Ammon's horn (tissue), 1 donor: ENCODE results near the gene NOD1.
"Not testable (repeated sequence)": the region's sequence is repeated elsewhere in the genome, so short reads cannot be mapped to it uniquely, and the experiment has no call there.

ENCODE experiments used
- DNase-seq: peaks from one replicate; pipeline ENCODE4 v3.0.0-alpha.2; 2016; ENCODE audit warnings: low spot score

Gene NOD1

GRCh38 chr7:30447466-30447865 lies 31.1 kb downstream of the NOD1 start:
- no peak for DNase-seq

- no peak for DNase-seq
Measured at GRCh38 chr7:30446266-30446665, 32.3 kb downstream of the NOD1 start.

- DNase-seq: peak; percentile 83
Measured at GRCh38 chr7:30445770-30446169, 32.8 kb downstream of the NOD1 start.

- no peak for DNase-seq
Measured at GRCh38 chr7:30437823-30438574, 40.6 kb downstream of the NOD1 start.

- DNase-seq: no peak
Measured at GRCh38 chr7:30436518-30436917, 42.1 kb downstream of the NOD1 start.

- peak; percentile 61 for DNase-seq
Measured at GRCh38 chr7:30436046-30436445, 42.5 kb downstream of the NOD1 start.

- DNase-seq: no peak
Measured at GRCh38 chr7:30434140-30434799, 44.3 kb downstream of the NOD1 start.

GRCh38 chr7:30433506-30433905 lies 45.1 kb downstream of the NOD1 start:
- DNase-seq: no peak

- DNase-seq: peak; percentile 82
Measured at GRCh38 chr7:30433082-30433481, 45.5 kb downstream of the NOD1 start.

- peak; percentile 41 for DNase-seq
Measured at GRCh38 chr7:30430777-30431176, 47.8 kb downstream of the NOD1 start.

GRCh38 chr7:30430276-30430675 lies 48.3 kb downstream of the NOD1 start:
- DNase-seq: peak; percentile 56

- no peak for DNase-seq
Measured at GRCh38 chr7:30429156-30429530, 49.4 kb downstream of the NOD1 start.

- DNase-seq: peak; percentile 37
Measured at GRCh38 chr7:30428246-30429155, 50.1 kb downstream of the NOD1 start.

- peak; percentile 65 for DNase-seq
Measured at GRCh38 chr7:30427296-30428070, 51.1 kb downstream of the NOD1 start.

GRCh38 chr7:30424506-30424905 lies 54.1 kb downstream of the NOD1 start:
- no peak for DNase-seq

GRCh38 chr7:30423788-30424505 lies 54.6 kb downstream of the NOD1 start:
- no peak for DNase-seq

- DNase-seq: no peak
Measured at GRCh38 chr7:30422922-30423321, 55.7 kb downstream of the NOD1 start.

- no peak for DNase-seq
Measured at GRCh38 chr7:30421647-30422196, 56.9 kb downstream of the NOD1 start.

GRCh38 chr7:30420662-30421061 lies 57.9 kb downstream of the NOD1 start:
- DNase-seq: no peak

GRCh38 chr7:30420080-30420479 lies 58.5 kb downstream of the NOD1 start:
- not testable (repeated sequence) for DNase-seq

GRCh38 chr7:30413864-30414263 lies 64.7 kb downstream of the NOD1 start:
- no peak for DNase-seq
